Stimulated activated CD4-positive, alpha-beta T cell treated with anti-CD3 and anti-CD28 coated beads, TNF-alpha, amount 100 ng/mL, for 1 hour (primary cell): ENCODE results near the gene GUSB.

Source experiments
- DNase-seq, 3 donors: peaks; one replicate each; pipeline ENCODE4 v3.0.0-alpha.2; 2020; ENCODE audit warnings: low read depth in 3 of 3, low spot score in 1 of 3

GUSB gene

DNA sequence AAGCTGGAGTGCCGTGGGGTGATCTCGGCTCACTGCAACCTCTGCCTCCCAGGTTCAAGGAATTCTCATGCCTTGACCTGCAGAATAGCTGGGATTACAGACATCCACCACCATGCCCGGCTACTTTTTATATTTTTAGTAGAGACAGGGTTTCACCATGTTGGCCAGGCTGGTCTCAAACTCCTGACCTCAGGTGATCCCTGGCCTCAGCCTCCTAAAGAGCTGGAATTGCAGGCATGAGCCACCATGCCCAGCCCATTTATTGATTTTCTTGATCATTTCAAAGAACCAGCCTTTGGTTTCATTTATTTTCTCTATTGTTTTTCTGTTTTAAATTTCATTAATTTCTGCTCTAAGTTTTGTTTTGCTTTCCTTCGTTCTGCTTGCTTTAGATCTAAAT is 50.3 kb downstream of the GUSB start:
- no peak for DNase-seq

DNA sequence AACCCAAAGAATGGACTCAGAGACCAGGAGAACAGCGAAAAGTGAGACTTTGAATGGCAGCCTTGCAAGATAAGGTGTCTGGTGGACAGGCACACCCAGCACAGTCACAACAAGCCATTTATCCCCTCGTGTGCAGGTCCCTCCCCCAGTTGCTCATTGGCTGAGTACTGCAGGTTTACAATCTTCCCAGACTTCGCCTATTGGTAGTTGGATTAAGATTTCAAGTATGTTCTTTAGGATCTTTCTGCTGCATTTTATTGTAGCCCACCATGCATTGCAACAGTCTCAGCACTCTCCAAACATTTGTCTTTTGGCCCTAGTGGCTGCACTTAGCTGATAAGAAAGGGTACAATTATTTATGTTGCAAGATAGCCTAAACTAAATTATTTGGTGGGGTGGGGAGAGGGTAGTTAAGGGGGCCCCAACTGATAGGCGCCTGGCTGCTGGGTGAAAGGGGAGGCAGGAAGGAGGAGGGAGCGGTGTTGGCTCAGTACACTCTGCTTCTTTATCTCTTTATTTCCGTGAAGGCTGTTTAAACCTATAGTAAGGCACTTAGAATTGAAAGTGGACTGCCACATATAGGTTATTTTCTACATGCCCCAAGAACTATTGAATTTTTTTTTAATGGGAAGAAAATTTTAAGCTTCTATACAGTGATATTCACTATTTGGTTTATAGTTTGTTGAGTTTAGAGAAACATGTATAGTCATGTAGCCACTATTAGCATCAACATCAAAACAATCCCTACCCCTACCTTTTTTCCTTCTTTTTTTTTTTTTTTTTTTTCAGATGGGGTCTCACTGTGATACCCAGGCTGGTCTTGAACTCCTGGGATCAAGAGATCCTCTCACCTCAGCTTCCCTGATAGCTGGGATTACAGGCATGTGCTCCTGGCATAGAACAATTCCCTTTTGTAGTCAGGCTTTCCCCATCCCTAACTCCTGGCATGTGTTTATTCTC is 54.2 kb downstream of the GUSB start:
- DNase-seq, result no peak

DNA sequence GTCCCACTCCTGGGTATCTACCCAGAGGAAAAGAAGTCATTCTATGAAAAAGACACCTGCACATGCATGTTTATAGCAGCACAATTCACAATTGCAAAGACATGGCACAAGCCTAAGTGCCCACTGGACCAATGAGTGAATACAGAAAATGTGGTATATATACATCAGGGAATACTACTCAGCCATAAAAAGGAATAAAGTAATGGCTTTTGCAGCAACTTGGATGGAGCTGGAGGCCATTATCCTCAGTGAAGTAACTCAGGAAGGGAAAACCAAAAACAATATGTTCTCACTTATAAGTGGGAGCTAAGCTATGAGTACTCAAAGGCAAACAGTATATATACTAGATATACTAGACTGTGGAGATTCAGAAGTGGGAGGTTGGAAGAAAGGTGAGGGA is 55.4 kb downstream of the GUSB start:
- DNase-seq, result no peak

DNA sequence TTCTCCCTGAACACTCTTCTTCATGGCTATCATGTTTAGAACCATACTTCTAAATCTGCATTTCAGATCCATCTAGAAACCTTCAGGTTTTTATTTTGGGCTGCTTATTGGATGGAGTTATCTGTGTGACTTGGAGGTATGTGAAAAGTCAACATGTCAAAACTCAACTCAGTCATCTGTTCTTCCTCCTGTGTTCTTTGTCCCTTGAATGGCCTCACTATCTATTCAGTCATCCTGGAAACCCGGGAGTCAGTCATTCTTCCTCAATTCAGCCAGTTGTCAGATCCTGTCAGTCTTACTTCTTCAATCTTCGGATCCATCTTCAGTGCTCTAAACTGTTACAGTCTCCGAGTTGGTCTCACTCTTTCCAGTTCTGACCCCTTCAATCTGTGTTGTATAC is 57.0 kb downstream of the GUSB start:
- DNase-seq, result no peak

DNA sequence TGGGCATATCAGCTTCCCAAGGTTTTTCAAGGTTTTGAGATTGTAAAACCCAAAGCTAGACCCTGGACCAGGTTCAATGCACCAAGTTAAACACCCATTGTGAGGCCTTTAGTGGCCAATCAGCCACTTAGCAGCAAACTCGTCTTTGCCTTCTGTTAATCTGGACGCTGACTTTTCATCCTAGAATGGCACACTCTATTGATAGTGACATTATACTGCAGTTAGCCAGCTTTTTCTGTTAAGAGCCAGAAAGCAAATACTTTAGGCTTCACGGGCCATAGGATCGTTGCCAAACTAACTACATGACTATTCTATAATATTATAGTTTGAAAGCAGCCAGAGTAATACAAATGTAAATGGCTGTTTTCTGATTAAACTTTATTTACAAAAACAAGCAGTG is 57.8 kb downstream of the GUSB start:
- no peak for DNase-seq

DNA sequence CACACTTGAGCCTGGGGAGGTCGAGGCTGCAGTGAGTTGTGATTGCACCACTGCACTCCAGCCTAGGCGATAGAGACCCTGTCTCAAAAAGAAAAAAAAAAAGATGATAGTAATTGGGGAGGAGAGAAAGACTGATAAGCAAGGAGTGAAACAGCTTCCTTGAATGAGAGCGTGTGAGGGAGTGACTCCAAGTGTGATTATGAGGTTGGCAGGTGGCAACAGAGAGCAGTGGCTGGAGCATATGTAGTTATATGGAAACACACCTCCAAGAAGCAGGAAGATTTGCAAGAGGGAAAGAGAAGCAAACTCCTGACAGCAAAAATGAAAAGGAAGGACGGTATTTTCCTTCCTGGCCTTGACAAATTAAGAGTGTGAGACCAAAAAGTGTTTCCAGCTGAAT is 58.7 kb downstream of the GUSB start:
- DNase-seq, result no peak

DNA sequence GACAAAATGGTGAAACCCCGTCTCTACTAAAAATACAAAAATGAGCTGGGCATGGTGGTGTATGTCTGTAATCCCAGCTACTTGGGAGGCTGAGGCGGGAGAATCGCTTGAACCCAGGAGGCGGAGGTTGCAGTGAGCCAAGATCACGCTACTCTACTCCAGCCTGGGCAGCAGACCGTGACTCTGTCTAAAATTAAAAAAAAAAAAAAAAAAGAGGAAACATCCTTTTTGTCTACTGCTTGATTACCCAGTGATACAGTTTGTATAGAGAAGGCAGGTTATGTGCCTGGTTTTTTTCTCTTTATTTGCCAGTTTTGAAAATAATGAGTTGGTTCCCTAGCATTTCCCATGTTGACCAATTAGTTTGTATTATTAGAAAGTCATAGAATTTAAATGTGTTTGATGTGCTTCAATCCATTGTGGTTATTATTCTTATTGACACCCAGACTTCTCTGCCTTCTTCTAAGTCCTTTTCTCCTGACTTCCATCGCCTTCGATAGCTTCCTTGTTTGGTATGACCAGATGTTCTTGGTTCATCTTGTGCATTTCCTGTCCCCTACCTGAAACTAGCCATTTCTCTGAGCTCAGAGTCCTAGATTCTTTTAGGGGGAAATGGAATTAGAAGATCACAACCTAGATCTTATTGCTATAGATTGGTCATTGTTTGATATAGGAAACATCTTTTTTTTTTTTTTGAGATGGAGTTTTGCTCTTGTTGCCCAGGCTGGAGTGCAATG is 65.9 kb downstream of the GUSB start:
- no peak for DNase-seq

DNA sequence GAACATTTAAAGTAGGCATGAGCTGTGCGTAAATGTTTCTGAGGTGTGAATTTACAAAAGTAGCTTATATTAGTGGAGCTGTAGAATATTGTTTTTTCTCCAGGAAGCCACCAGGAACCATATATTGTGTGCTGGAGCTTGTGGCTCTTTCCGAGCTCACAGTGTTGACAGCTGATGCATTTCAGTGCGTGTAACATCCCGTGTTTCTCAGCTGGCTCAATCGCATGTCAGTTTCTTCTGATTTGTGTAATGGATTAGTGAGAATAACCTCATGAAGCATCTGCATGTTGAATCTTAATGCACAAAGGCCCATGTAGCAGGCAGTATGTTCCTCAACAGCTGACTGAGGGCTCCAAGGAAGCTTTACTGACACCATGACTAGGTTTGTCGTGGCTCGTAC is 69.8 kb downstream of the GUSB start:
- DNase-seq, result no peak
